ENCODE measurements around the gene DOCK11.

Gene DOCK11

GRCh38 chrX:118540342-118540741 lies 44.7 kb downstream of the DOCK11 start:
- TF ChIP-seq CTCF (conservative IDR thresholded peaks at IDR 0.05; ENCODE audit: low read length), result no peak
- no peak for TF ChIP-seq EZH2phosphoT487 (IDR thresholded peaks at IDR 0.05; ENCODE audit: borderline replicate concordance)
- Histone ChIP-seq H3K4me3 (ENCODE audit: low read length, poor library complexity, severe bottlenecking) (no peak overlapping the region), H3K9me2 (replicated peaks; ENCODE audit: low read depth, low read length) (no peaks in the 10 kb centered on the region), H3K79me2 (ENCODE audit: insufficient read depth, low read length) (no peaks in the 10 kb centered on the region; the same call in 1 of the 2 replicates), H3K36me3 (ENCODE audit: insufficient read depth, low read length) (peaks cover 9% of the 10 kb centered on the region; the same call in 1 of the 2 replicates), H3K9me3 (ENCODE audit: insufficient read depth, low read depth, low read length) (no peaks in the 10 kb centered on the region), H3K4me2 (ENCODE audit: low read depth, low read length, poor library complexity, severe bottlenecking) (no peak overlapping the region), H3K9ac (ENCODE audit: low read depth, low read length, poor library complexity, severe bottlenecking) (no peak overlapping the region), H3K27me3 (ENCODE audit: insufficient read depth, low read length, poor library complexity, severe bottlenecking) (no peaks in the 10 kb centered on the region), H3F3A (ENCODE audit: low read depth) (no peaks in the 10 kb centered on the region), H4K20me1 (ENCODE audit: insufficient read depth, low read length, poor library complexity, severe bottlenecking) (no peaks in the 10 kb centered on the region), H2AFZ (ENCODE audit: low read length) (no peak overlapping the region), H3K4me1 (ENCODE audit: insufficient read depth, low read length, poor library complexity, severe bottlenecking) (peaks cover 2% of the 10 kb centered on the region)

- TF ChIP-seq CTCF (conservative IDR thresholded peaks at IDR 0.05; ENCODE audit: low read length) (no peak), EZH2phosphoT487 (IDR thresholded peaks at IDR 0.05; ENCODE audit: borderline replicate concordance) (no peak)
- Histone ChIP-seq H3K9ac (ENCODE audit: low read depth, low read length, poor library complexity, severe bottlenecking) (no peak overlapping the region), H3K4me1 (ENCODE audit: insufficient read depth, low read length, poor library complexity, severe bottlenecking) (peaks cover 2% of the 10 kb centered on the region), H3K27me3 (ENCODE audit: insufficient read depth, low read length, poor library complexity, severe bottlenecking) (no peaks in the 10 kb centered on the region), H3K9me3 (ENCODE audit: insufficient read depth, low read depth, low read length) (no peaks in the 10 kb centered on the region), H3K79me2 (ENCODE audit: insufficient read depth, low read length) (no peaks in the 10 kb centered on the region), H2AFZ (ENCODE audit: low read length) (no peak overlapping the region), H3K9me2 (replicated peaks; ENCODE audit: low read depth, low read length) (no peaks in the 10 kb centered on the region), H3F3A (ENCODE audit: low read depth) (no peaks in the 10 kb centered on the region), H4K20me1 (ENCODE audit: insufficient read depth, low read length, poor library complexity, severe bottlenecking) (no peaks in the 10 kb centered on the region), H3K4me3 (ENCODE audit: low read length, poor library complexity, severe bottlenecking) (no peak overlapping the region), H3K36me3 (ENCODE audit: insufficient read depth, low read length) (peaks cover 15% of the 10 kb centered on the region; the same call in 1 of the 2 replicates), H3K4me2 (ENCODE audit: low read depth, low read length, poor library complexity, severe bottlenecking) (no peak overlapping the region)
Observed at GRCh38 chrX:118541482-118541881, 45.9 kb downstream of the DOCK11 start.

GRCh38 chrX:118545510-118545909 lies 49.9 kb downstream of the DOCK11 start:
- TF ChIP-seq CTCF (conservative IDR thresholded peaks at IDR 0.05; ENCODE audit: low read length) (no peak), EZH2phosphoT487 (IDR thresholded peaks at IDR 0.05; ENCODE audit: borderline replicate concordance) (no peak)
- H3F3A ChIP-seq (ENCODE audit: low read depth), result no peaks in the 10 kb centered on the region
- H3K9me3 ChIP-seq (ENCODE audit: insufficient read depth, low read depth, low read length), result no peaks in the 10 kb centered on the region
- no peak overlapping the region for H3K4me3 ChIP-seq (ENCODE audit: low read length, poor library complexity, severe bottlenecking)
- no peak overlapping the region for H3K4me2 ChIP-seq (ENCODE audit: low read depth, low read length, poor library complexity, severe bottlenecking)
- H2AFZ ChIP-seq (ENCODE audit: low read length), result no peak overlapping the region
- H3K27me3 ChIP-seq (ENCODE audit: insufficient read depth, low read length, poor library complexity, severe bottlenecking), result no peaks in the 10 kb centered on the region
- H3K9ac ChIP-seq (ENCODE audit: low read depth, low read length, poor library complexity, severe bottlenecking), result no peak overlapping the region
- no peaks in the 10 kb centered on the region for H3K4me1 ChIP-seq (ENCODE audit: insufficient read depth, low read length, poor library complexity, severe bottlenecking)
- no peaks in the 10 kb centered on the region for H3K9me2 ChIP-seq (replicated peaks; ENCODE audit: low read depth, low read length)
- peaks cover 22% of the 10 kb centered on the region; the same call in 1 of the 2 replicates for H3K36me3 ChIP-seq (ENCODE audit: insufficient read depth, low read length)
- H3K79me2 ChIP-seq (ENCODE audit: insufficient read depth, low read length), result no peaks in the 10 kb centered on the region
- no peaks in the 10 kb centered on the region for H4K20me1 ChIP-seq (ENCODE audit: insufficient read depth, low read length, poor library complexity, severe bottlenecking)
